ENCODE measurements around the gene KDM4B. TPM values are rescaled to one million over a fixed set of nuclear protein-coding genes. Genes with fewer than 3 reads are reported as not detected.

Gene KDM4B
- total RNA-seq, 8 experiments from 2014 or later = 15.7 to 48.0 (median 33.0) TPM

- peak in 1 of 8 experiments; percentile 5 for ATAC-seq (replicated peaks in 6 of 8)
- Histone ChIP-seq H3K4me1 (replicated peaks in 1 of 2) (peaks cover 29 to 53% of the 10 kb centered on the region in 2 donors), H3K4me3 (no peak overlapping the region), H3K27ac (peak overlapping the region; percentile 33 to 86)
- 90 to 100% (median 100%) methylated on average over 1 to 2 of the region's 14 CpGs; no CpG with 5 or more reads in 7 of the 10 experiments for WGBS, 10 experiments
- in situ Hi-C loops (cut with MboI; ENCODE audit: low pct_unique_long_range_greater_than_20kb in 2 of 9, low sequenced_read_pairs in 9 of 9, unreplicated experiment in 9 of 9) = loop anchor here in 1 of 9 experiments (25.0 kb wide), 1 partner anchor 246 kb away; no protein-coding TSS in a partner anchor
These were observed 97.9 kb downstream of the KDM4B start for GRCh38 chr19:5066768-5067167.

- in situ Hi-C loops (cut with MboI; ENCODE audit: low pct_unique_long_range_greater_than_20kb in 2 of 9, low sequenced_read_pairs in 9 of 9, unreplicated experiment in 9 of 9) = loop anchor here in 1 of 9 experiments (25.0 kb wide), 1 partner anchor 245 kb away; no protein-coding TSS in a partner anchor
- Histone ChIP-seq H3K4me1 (replicated peaks in 1 of 2) (peaks cover 29 to 53% of the 10 kb centered on the region in 2 donors), H3K4me3 (no peak overlapping the region), H3K27ac (peak overlapping the region; percentile 50 to 86)
- 4 to 69% (median 45%) methylated on average over 2 to 3 of the region's 12 CpGs; no CpG with 5 or more reads in 4 of the 10 experiments for WGBS, 10 experiments
- ATAC-seq (replicated peaks in 6 of 8) = peak in 5 of 8 experiments; percentile 10 to 46 (median 33)
These were observed 98.8 kb downstream of the KDM4B start for GRCh38 chr19:5067678-5068077.

DNA sequence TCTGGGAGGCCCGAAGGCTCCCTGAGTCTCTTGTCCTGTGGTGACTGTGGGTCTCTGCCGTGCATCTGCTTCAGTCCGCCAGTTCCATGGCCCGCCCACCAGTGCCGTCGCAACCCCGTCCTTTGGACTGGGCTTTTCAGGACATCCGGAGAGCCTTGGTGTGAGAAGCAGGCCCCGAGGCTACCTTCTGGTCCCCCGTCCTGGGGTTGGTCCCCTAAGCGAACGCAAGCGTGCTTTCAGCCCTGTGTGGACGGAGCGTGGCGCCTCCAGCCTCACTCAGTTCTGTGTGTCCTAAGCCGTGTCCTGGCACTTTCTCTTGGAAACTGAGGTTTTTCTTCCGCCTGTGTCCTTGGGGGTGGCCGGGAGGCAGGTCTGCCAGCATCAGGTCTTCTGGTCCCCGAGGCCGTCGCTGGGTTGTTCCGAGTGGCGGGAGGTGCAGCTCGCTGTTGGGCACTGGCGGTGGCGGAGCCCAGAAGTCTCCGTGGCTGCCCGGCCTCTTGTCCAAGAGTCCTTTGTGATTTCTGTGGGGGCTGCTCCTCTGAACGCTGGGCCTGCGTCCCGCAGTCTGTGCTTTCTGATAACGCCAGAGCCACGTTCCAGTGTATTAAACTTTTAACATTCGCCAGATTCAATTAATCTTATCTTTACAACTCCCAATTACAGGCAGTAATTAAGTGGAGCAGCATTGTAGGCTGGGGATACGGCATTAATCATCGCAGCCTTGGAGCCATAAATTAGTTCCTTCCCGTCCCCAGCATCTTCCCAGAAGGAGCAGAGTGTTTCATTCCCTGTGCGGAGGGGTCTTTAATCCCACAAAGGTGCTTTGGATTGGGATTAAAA, 99.5 kb downstream of the KDM4B start:
- peaks cover 36 to 60% of the 10 kb centered on the region in 2 donors for H3K4me1 ChIP-seq (replicated peaks in 1 of 2)
- ATAC-seq (replicated peaks in 6 of 8) = peak in 5 of 8 experiments; percentile 29 to 59 (median 41)
- 45 to 93% (median 73%) methylated on average over 1 to 11 of the region's 39 CpGs; no CpG with 5 or more reads in 3 of the 10 experiments for WGBS, 10 experiments
- H3K4me3 ChIP-seq = no peak overlapping the region
- peak overlapping the region; percentile 50 to 86 for H3K27ac ChIP-seq
- in situ Hi-C loops (cut with MboI; ENCODE audit: low pct_unique_long_range_greater_than_20kb in 2 of 9, low sequenced_read_pairs in 9 of 9, unreplicated experiment in 9 of 9) = loop anchor here in 1 of 9 experiments (25.0 kb wide), 1 partner anchor 244 kb away; no protein-coding TSS in a partner anchor

- Histone ChIP-seq H3K4me3 (no peak overlapping the region), H3K4me1 (replicated peaks in 1 of 2) (peaks cover 55 to 77% of the 10 kb centered on the region in 2 donors), H3K27ac (peak overlapping the region in 1 of 2 donors; percentile 86)
- WGBS, 10 experiments = 20 to 100% (median 77%) methylated on average over 1 to 9 of the region's 17 CpGs; no CpG with 5 or more reads in 3 of the 10 experiments
- in situ Hi-C loops (cut with MboI; ENCODE audit: low pct_unique_long_range_greater_than_20kb in 2 of 9, low sequenced_read_pairs in 9 of 9, unreplicated experiment in 9 of 9) = loop anchor here in 1 of 9 experiments (25.0 kb wide), 1 partner anchor 242 kb away; no protein-coding TSS in a partner anchor
- ATAC-seq (replicated peaks in 6 of 8) = peak in 1 of 8 experiments; percentile 12
These were observed 101.4 kb downstream of the KDM4B start for GRCh38 chr19:5070331-5070730.

DNA sequence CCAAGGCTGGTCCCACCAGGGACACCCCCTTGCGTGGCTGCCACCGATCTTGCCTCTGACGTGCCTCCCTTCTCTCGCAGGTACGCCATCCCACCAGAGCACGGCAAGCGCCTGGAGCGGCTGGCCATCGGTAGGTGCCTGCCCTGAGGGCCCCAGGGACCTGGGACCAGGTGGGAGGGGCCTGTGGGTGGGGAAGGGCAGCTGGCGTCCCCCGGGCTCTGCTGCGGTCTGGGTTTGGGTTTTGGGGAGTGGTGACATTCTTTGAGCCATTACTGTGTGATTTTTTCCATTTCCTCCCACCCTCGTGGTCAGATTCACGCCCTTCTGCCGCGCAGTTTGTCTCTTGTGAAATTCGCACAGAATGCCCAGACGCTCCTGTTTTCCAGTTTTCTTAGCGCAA, 102.0 kb downstream of the KDM4B start:
- H3K27ac ChIP-seq = no peak overlapping the region
- 86 to 100% (median 91%) methylated on average over 1 to 8 of the region's 19 CpGs; no CpG with 5 or more reads in 3 of the 10 experiments for WGBS, 10 experiments
- peak in 1 of 8 experiments; percentile 66 for ATAC-seq (replicated peaks in 6 of 8)
- H3K4me1 ChIP-seq (replicated peaks in 1 of 2) = peaks cover 59 to 78% of the 10 kb centered on the region in 2 donors
- in situ Hi-C loops (cut with MboI; ENCODE audit: low pct_unique_long_range_greater_than_20kb in 2 of 9, low sequenced_read_pairs in 9 of 9, unreplicated experiment in 9 of 9) = loop anchor here in 1 of 9 experiments (25.0 kb wide), 1 partner anchor 241 kb away; no protein-coding TSS in a partner anchor
- H3K4me3 ChIP-seq = no peak overlapping the region

- Histone ChIP-seq H3K4me1 (replicated peaks in 1 of 2) (peaks cover 59 to 71% of the 10 kb centered on the region in 2 donors), H3K4me3 (no peak overlapping the region), H3K27ac (no peak overlapping the region)
- in situ Hi-C loops (cut with MboI; ENCODE audit: low pct_unique_long_range_greater_than_20kb in 2 of 9, low sequenced_read_pairs in 9 of 9, unreplicated experiment in 9 of 9) = loop anchor here in 1 of 9 experiments (25.0 kb wide), 1 partner anchor 241 kb away; no protein-coding TSS in a partner anchor
- WGBS, 10 experiments = 59 to 100% (median 71%) methylated on average over 1 to 3 of the region's 8 CpGs; no CpG with 5 or more reads in 6 of the 10 experiments
- ATAC-seq (replicated peaks in 6 of 8) = no peak
These were observed 102.7 kb downstream of the KDM4B start for GRCh38 chr19:5071579-5071978.

DNA sequence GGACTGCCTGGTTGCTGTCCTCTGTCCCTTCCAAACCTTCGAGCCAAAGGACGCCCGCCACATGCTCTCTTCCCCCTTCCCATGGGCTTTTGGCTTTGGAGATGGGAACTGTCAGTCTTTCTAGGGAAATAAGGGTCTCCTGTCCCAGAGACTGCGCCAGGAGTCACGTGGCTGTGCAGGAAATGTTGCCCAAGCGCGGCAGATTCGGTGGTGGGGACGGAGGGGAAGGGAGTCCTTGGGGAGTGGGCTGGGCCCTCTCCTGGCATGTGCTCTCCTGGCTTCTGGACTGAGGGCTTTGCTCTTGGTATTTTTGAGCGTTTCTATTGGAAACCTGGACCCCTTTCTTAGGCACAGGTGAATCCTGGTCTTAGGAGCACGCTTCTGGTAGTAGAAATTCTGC, 103.2 kb downstream of the KDM4B start:
- H3K4me3 ChIP-seq = no peak overlapping the region
- H3K4me1 ChIP-seq (replicated peaks in 1 of 2) = peaks cover 58 to 66% of the 10 kb centered on the region in 2 donors
- no peak for ATAC-seq (replicated peaks in 6 of 8)
- WGBS, 10 experiments = 40 to 100% (median 95%) methylated on average over 1 to 6 of the region's 11 CpGs; no CpG with 5 or more reads in 4 of the 10 experiments
- in situ Hi-C loops (cut with MboI; ENCODE audit: low pct_unique_long_range_greater_than_20kb in 2 of 9, low sequenced_read_pairs in 9 of 9, unreplicated experiment in 9 of 9) = loop anchor here in 1 of 9 experiments (25.0 kb wide), 1 partner anchor 240 kb away; no protein-coding TSS in a partner anchor
- no peak overlapping the region for H3K27ac ChIP-seq

DNA sequence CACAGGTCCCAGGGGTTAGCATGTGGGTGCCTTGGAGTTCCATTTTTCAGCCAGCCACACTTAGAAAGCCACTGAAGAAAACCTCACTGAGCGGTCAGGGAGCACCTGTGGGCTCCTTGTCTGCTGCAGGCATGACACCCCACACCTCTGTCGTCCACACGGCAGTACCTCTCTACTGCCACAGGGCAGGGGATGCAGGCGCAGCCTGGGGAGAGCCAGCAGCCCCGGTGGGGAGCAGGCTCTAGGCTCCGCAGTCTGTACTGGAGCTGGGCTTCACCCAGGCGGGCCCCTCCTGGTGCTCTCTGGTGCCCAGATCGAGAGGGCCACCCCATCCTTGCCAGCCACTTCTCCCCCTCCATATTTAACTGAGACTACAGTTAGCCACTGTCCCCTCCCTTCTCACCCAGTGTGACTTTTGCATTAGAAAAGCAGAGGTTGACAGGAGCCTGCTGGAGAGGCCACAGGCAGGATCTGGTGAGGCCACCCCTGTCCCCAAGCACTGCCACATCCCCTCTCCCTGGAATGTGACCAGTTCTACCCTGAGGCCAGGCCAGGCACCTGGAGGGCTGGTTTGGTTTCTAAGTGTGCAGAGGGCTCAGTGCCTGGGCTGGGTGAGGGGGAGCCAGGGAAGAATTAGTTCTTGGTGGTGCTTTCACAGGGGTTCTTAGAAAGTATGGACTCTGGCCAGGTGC, 104.4 kb downstream of the KDM4B start:
- Histone ChIP-seq H3K4me1 (replicated peaks in 1 of 2) (peaks cover 53 to 65% of the 10 kb centered on the region in 2 donors), H3K4me3 (no peak overlapping the region), H3K27ac (no peak overlapping the region)
- no peak for ATAC-seq (replicated peaks in 6 of 8)
- in situ Hi-C loops (cut with MboI; ENCODE audit: low pct_unique_long_range_greater_than_20kb in 2 of 9, low sequenced_read_pairs in 9 of 9, unreplicated experiment in 9 of 9) = loop anchor here in 1 of 9 experiments (25.0 kb wide), 1 partner anchor 239 kb away; no protein-coding TSS in a partner anchor
- WGBS, 10 experiments = 0 to 80% (median 55%) methylated on average over 1 to 2 of the region's 8 CpGs; no CpG with 5 or more reads in 6 of the 10 experiments

DNA sequence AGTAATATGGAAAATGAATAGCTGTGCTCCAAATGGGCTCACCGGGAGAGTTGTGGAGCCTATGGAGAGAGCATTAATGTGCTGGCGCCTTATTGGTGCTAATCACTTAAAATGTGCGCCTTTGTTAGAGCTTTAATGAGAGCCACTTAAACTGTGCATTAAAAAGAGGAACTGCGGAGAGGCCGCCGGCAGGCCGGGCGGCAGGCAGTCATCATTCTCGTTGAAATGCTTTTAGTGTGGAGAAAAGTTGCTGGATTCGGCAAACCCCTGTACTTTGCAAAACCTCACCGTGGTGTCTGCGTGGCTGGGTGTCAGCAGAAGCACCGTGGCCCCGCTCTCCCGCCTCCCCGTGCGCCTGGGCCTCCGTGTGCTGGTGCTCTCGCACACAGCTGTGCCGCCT, 105.5 kb downstream of the KDM4B start:
- Histone ChIP-seq H3K4me1 (replicated peaks in 1 of 2) (peaks cover 54 to 65% of the 10 kb centered on the region in 2 donors), H3K4me3 (no peak overlapping the region), H3K27ac (peak overlapping the region in 1 of 2 donors; percentile 47)
- in situ Hi-C loops (cut with MboI; ENCODE audit: low pct_unique_long_range_greater_than_20kb in 2 of 9, low sequenced_read_pairs in 9 of 9, unreplicated experiment in 9 of 9) = loop anchor here in 1 of 9 experiments (25.0 kb wide), 1 partner anchor 238 kb away; no protein-coding TSS in a partner anchor
- 44 to 100% (median 70%) methylated on average over 2 to 11 of the region's 20 CpGs; no CpG with 5 or more reads in 3 of the 10 experiments for WGBS, 10 experiments
- peak in 1 of 8 experiments; percentile 9 for ATAC-seq (replicated peaks in 6 of 8)

DNA sequence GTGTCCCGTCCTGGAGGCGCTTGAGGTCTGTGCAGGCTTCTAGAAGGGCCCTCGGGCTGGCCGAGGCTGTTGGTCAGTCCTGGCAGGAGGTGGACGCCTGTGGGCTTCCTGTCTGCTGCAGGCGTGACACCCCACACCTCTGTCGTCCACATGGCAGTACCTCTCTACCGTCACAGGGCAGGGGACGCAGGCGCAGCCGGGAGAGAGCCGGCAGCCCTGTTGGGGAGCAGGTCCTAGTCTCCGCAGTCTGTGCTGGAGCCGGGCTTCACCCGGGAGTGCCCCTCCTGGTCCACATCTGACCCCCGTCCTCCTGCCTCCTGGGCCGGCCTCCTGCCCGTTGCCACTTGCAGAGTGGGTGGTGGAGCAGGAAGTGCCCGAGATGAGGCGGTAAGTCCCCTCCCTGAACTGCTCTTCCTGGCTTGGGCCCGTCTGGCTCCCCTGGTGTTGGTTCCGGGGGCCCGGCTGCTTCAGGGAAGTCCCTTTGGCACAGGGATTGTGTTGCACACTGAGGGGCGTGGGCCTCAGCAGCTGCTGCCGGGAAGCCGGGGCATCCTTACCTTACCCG, 106.0 kb downstream of the KDM4B start:
- H3K27ac ChIP-seq = peak overlapping the region; percentile 27 to 47
- in situ Hi-C loops (cut with MboI; ENCODE audit: low pct_unique_long_range_greater_than_20kb in 2 of 9, low sequenced_read_pairs in 9 of 9, unreplicated experiment in 9 of 9) = loop anchor here in 1 of 9 experiments (25.0 kb wide), 1 partner anchor 237 kb away; no protein-coding TSS in a partner anchor
- 74 to 100% (median 94%) methylated on average over 1 to 7 of the region's 27 CpGs; no CpG with 5 or more reads in 5 of the 10 experiments for WGBS, 10 experiments
- no peak for ATAC-seq (replicated peaks in 6 of 8)
- H3K4me3 ChIP-seq = no peak overlapping the region
- H3K4me1 ChIP-seq (replicated peaks in 1 of 2) = peaks cover 56 to 65% of the 10 kb centered on the region in 2 donors

- Histone ChIP-seq H3K4me3 (no peak overlapping the region), H3K4me1 (replicated peaks in 1 of 2) (peaks cover 63 to 65% of the 10 kb centered on the region in 2 donors), H3K27ac (peak overlapping the region in 1 of 2 donors; percentile 51)
- 100% methylated on average over 1 to 4 of the region's 13 CpGs; no CpG with 5 or more reads in 7 of the 10 experiments for WGBS, 10 experiments
- in situ Hi-C loops (cut with MboI; ENCODE audit: low pct_unique_long_range_greater_than_20kb in 2 of 9, low sequenced_read_pairs in 9 of 9, unreplicated experiment in 9 of 9) = no loop called here
- ATAC-seq (replicated peaks in 6 of 8) = no peak
These were observed 106.7 kb downstream of the KDM4B start for GRCh38 chr19:5075597-5075996.

Data from motor neuron (in vitro differentiated cells).